Osteocyte (in vitro differentiated cells): ENCODE measurements around the gene CNTD1. TPM values are rescaled to one million over a fixed set of nuclear protein-coding genes. Genes with fewer than 3 reads are reported as not detected.
"Not testable (repeated sequence)": the region's sequence is repeated elsewhere in the genome, so short reads cannot be mapped to it uniquely, and the experiment has no call there.

Experiments
- DNase-seq: peaks from one replicate; pipeline ENCODE4 v3.0.0; 2021; ENCODE audit warnings: mixed read lengths; ENCODE audit not compliant: unreplicated experiment; ENCODE audit errors: extremely low spot score
- H3K27ac Mint-ChIP-seq: one replicate; pipeline ENCODE4 v1.8.0; 2021; ENCODE audit warnings: mild to moderate bottlenecking, mixed read lengths; ENCODE audit not compliant: unreplicated experiment
- H3K27me3 Mint-ChIP-seq: one replicate; pipeline ENCODE4 v1.8.0; 2021; ENCODE audit warnings: mixed read lengths; ENCODE audit not compliant: unreplicated experiment
- H3K36me3 Mint-ChIP-seq: one replicate; pipeline ENCODE4 v1.8.0; 2021; ENCODE audit warnings: mixed read lengths; ENCODE audit not compliant: unreplicated experiment
- H3K4me1 Mint-ChIP-seq: one replicate; pipeline ENCODE4 v1.8.0; 2021; ENCODE audit warnings: mixed read lengths; ENCODE audit not compliant: unreplicated experiment
- H3K4me3 Mint-ChIP-seq: one replicate; pipeline ENCODE4 v1.8.0; 2021; ENCODE audit warnings: mild to moderate bottlenecking, moderate library complexity, mixed read lengths; ENCODE audit not compliant: unreplicated experiment
- H3K9me3 Mint-ChIP-seq: one replicate; pipeline ENCODE4 v1.8.0; 2021; ENCODE audit warnings: mixed read lengths; ENCODE audit not compliant: unreplicated experiment
- total RNA-seq: library from RNA; stranded (reverse); gene quantifications from 2 replicates; pipeline ENCODE4 v1.2.1, GENCODE V29; 2021
- TF ChIP-seq, protein P1 (sequence below): fragments of 200-600 bp; sonication (generic); IDR thresholded peaks from 2 replicates; pipeline ENCODE4 v1.5.0; 2021; ENCODE audit warnings: antibody characterized with exemption, mild to moderate bottlenecking, moderate library complexity

CNTD1 gene
- total RNA-seq, 1 donor from 2014 or later, result 0.51 TPM

- DNase-seq, result no peak
- H3K27ac Mint-ChIP-seq, result no peak overlapping the region
Measured at GRCh38 chr17:42767512-42767911, 31.1 kb upstream of the CNTD1 start.

GRCh38 chr17:42768006-42768405 lies 30.7 kb upstream of the CNTD1 start:
- H3K36me3 Mint-ChIP-seq, H3K9me3 Mint-ChIP-seq, H3K27ac Mint-ChIP-seq, H3K4me3 Mint-ChIP-seq, H3K27me3 Mint-ChIP-seq, DNase-seq: not testable (repeated sequence)
- peaks cover 10% of the 10 kb centered on the region for H3K4me1 Mint-ChIP-seq

More at GRCh38 chr17:42767512-42767911, 31.1 kb upstream of the CNTD1 start:
- Mint-ChIP-seq H3K4me3 (no peak overlapping the region), H3K27me3 (peaks cover 5% of the 10 kb centered on the region), H3K9me3 (no peaks in the 10 kb centered on the region), H3K4me1 (peaks cover 8% of the 10 kb centered on the region), H3K36me3 (no peaks in the 10 kb centered on the region)
- TF ChIP-seq, protein P1, sequence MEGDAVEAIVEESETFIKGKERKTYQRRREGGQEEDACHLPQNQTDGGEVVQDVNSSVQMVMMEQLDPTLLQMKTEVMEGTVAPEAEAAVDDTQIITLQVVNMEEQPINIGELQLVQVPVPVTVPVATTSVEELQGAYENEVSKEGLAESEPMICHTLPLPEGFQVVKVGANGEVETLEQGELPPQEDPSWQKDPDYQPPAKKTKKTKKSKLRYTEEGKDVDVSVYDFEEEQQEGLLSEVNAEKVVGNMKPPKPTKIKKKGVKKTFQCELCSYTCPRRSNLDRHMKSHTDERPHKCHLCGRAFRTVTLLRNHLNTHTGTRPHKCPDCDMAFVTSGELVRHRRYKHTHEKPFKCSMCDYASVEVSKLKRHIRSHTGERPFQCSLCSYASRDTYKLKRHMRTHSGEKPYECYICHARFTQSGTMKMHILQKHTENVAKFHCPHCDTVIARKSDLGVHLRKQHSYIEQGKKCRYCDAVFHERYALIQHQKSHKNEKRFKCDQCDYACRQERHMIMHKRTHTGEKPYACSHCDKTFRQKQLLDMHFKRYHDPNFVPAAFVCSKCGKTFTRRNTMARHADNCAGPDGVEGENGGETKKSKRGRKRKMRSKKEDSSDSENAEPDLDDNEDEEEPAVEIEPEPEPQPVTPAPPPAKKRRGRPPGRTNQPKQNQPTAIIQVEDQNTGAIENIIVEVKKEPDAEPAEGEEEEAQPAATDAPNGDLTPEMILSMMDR, result no peak

DNA sequence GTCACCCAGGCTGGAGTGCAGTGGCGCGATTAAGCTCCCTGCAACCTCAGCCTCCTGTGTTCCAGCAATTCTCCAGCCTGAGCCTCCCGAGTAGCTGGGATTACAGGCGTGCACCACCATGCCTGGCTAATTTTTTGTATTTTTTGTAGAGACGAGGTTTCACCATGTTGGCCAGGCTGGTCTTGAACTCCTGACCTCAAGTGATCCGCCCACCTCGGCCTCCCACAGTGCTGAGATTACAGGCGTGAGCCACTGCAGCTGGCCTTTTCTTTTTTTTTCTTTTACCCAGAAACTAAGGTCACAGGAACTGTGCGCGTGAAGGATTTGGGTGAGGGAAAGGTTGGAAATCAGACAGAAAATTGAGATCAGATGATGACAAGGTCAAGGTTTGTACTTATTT lies 28.7 kb upstream of the CNTD1 start:
- H3K4me1 Mint-ChIP-seq, result peaks cover 20% of the 10 kb centered on the region
- not testable (repeated sequence) for DNase-seq, H3K4me3 Mint-ChIP-seq

DNA sequence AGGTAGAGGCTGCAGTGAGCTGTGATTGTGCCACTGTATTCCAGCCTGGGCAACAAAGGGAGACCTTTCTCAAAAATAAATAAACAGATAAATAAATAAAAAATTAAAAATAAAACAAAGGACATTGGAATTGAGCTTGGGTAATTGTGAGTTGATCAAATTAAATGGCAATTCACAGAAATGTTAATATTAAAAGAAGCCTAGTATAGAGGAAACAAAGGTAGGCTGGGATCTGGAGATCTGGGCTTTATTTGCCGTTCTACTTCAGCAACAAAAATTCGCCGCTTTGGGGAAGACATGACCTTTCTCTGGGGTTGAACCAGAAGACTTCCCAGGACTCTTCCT lies 25.7 kb upstream of the CNTD1 start:
- Mint-ChIP-seq H3K9me3 (no peaks in the 10 kb centered on the region), H3K27me3 (peaks cover 1% of the 10 kb centered on the region), H3K36me3 (peaks cover 9% of the 10 kb centered on the region), H3K4me1 (peaks cover 20% of the 10 kb centered on the region), H3K4me3 (peak overlapping the region; percentile 98), H3K27ac (peak overlapping the region; percentile 96)
- DNase-seq, result no peak
- TF ChIP-seq, protein P1, result no peak

More for the DNA sequence above, 28.7 kb upstream of the CNTD1 start:
- not testable (repeated sequence) for H3K27me3 Mint-ChIP-seq, H3K9me3 Mint-ChIP-seq, H3K36me3 Mint-ChIP-seq, H3K27ac Mint-ChIP-seq

GRCh38 chr17:42773290-42774035 lies 25.2 kb upstream of the CNTD1 start, which contains the start of gene VPS25:
VPS25 (plus strand) TSS chr17:42773449; CDS start chr17:42773476, 27 bp downstream.
- Mint-ChIP-seq H3K4me3 (peak within 1 kb of the TSS; percentile 98), H3K27ac (peak within 1 kb of the TSS; percentile 96), H3K36me3 (peaks cover 11% of the 10 kb centered on the region), H3K4me1 (peaks cover 20% of the 10 kb centered on the region), H3K27me3 (no peaks in the 10 kb centered on the region), H3K9me3 (no peaks in the 10 kb centered on the region)
- DNase-seq, result peak; percentile 90
- TF ChIP-seq, protein P1, result peak; percentile 32

GRCh38 chr17:42774066-42774745 lies 24.5 kb upstream of the CNTD1 start:
- Mint-ChIP-seq H3K9me3 (no peaks in the 10 kb centered on the region), H3K36me3 (peaks cover 17% of the 10 kb centered on the region), H3K27ac (peak overlapping the region; percentile 96), H3K4me1 (peaks cover 20% of the 10 kb centered on the region), H3K4me3 (peak overlapping the region; percentile 98), H3K27me3 (no peaks in the 10 kb centered on the region)
- TF ChIP-seq, protein P1, result no peak
- DNase-seq, result no peak
